ENCODE results near the gene ZNF668.

ZNF668 gene

DNA sequence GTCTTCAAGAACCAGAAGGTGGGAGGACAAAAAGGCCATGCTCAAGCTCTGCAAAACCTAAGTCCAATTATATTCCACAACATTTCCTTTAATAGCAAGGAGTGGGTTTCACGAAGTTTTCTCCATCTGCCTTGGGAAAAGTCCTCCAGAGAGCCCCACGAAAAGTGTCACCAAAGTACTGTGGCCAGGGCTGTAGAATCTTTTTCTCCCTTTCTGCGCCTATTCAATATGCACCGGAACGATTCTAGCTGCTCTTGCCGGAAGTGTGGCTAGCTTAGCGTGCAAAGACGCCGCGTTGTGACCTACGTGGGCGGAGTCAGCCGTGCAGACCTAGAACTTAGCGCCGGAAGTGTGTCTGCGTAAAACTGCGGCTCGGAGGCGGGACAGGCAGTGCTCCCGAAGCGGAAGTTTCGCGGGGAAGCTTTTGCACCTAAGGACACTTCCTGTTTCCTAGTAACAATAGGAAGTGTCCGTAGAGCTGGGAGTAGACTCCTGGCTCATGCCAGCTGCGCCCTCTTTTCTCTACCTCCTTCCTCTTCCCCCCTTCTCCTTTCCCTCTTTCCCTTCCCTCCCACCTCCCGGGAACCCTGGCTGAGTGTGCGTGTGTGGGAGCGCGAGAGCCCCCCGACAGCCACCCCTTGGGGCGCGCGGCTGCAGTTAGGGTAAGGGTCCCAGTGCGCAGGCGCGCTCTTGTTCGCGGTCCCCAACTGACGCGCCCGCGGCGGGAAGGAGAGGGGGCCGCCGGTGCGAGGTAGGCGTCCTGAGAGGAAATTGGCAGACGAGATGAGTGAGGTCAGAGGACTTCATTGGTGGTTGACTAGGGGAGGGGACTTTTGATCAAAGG is at the start of gene ZNF668, which contains the start of gene ZNF646:
Gene ZNF668 (minus strand): TSS at position 271 of the 844 bp plus-strand sequence. CDS start 9,781 bp downstream, outside the sequence.
Gene ZNF646 (plus strand): TSS at position 453 of the 844 bp plus-strand sequence. CDS start 1,903 bp downstream, outside the sequence.
- DNase-seq (ENCODE audit: low read depth): peak; percentile 99
- peak within 1 kb of the TSS; percentile 99 for H3K4me3 ChIP-seq (ENCODE audit: low read length)

DNA sequence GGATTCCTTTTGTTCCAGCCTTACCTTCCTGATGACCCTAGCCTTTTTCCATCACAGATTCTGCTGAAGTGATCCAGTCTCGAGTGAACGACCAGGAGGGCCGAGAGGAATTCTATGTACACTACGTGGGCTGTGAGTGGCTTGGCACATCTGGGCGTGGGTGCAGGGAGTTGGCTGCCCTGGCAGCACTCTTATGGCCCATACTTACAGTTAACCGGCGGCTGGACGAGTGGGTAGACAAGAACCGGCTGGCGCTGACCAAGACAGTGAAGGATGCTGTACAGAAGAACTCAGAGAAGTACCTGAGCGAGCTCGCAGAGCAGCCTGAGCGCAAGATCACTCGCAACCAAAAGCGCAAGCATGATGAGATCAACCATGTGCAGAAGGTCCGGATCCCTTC is 46.1 kb upstream of the ZNF668 start:
- H3K4me3 ChIP-seq (ENCODE audit: low read length): no peak overlapping the region
- TF ChIP-seq, protein P1, sequence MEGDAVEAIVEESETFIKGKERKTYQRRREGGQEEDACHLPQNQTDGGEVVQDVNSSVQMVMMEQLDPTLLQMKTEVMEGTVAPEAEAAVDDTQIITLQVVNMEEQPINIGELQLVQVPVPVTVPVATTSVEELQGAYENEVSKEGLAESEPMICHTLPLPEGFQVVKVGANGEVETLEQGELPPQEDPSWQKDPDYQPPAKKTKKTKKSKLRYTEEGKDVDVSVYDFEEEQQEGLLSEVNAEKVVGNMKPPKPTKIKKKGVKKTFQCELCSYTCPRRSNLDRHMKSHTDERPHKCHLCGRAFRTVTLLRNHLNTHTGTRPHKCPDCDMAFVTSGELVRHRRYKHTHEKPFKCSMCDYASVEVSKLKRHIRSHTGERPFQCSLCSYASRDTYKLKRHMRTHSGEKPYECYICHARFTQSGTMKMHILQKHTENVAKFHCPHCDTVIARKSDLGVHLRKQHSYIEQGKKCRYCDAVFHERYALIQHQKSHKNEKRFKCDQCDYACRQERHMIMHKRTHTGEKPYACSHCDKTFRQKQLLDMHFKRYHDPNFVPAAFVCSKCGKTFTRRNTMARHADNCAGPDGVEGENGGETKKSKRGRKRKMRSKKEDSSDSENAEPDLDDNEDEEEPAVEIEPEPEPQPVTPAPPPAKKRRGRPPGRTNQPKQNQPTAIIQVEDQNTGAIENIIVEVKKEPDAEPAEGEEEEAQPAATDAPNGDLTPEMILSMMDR (conservative IDR thresholded peaks at IDR 0.05; ENCODE audit: low read length): no peak
- DNase-seq (ENCODE audit: low read depth): no peak

More for the DNA sequence above, at the start of gene ZNF668, which contains the start of gene ZNF646:
- TF ChIP-seq, protein P1 (conservative IDR thresholded peaks at IDR 0.05; ENCODE audit: low read length): no peak

DNA sequence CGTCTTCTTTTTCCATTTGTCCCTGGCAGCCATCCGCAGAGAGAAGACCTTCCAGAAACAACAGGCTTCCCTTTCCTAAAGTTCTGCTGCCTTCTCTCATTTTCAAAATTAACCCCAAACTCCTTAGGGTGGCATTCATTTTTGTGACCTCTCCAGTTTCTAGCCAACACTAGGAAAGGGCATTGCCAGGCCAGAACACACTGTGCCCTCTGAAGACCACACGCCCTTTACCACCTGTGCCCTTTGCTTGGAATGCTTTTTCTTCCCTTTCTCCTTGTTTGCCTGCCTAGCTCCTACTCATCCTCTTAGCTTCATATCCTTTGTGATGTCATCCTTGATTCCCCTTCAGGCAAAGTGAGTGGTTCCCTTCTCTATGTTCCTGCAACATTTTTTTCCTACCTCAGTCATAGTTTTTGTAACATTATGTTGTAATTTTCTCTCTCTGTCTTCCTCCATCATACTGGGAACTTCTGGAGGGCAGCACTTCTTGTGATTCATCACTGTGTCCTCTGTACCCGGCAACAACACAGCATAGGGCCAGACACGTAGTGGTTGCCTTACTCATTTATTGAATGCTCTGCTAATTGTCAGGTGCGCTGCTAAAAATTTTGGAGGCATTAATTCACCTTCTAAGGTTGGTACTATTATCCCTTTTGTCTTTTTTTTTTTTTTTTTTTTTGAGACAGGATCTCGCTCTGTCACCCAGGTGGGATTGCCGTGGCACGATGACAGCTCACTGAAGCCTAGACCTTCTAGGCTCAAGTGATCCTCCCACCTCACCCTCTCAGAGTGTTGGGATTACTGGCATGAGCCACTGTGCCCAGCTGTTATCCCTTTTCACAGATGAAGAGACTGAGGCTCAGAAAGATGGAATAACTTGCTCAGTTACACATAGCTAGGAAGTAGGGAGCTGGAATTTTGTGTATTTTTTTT is 44.4 kb upstream of the ZNF668 start:
- TF ChIP-seq, protein P1 (conservative IDR thresholded peaks at IDR 0.05; ENCODE audit: low read length): no peak
- H3K4me3 ChIP-seq (ENCODE audit: low read length): peak overlapping the region; percentile 87
- peak; percentile 75 for DNase-seq (ENCODE audit: low read depth)

DNA sequence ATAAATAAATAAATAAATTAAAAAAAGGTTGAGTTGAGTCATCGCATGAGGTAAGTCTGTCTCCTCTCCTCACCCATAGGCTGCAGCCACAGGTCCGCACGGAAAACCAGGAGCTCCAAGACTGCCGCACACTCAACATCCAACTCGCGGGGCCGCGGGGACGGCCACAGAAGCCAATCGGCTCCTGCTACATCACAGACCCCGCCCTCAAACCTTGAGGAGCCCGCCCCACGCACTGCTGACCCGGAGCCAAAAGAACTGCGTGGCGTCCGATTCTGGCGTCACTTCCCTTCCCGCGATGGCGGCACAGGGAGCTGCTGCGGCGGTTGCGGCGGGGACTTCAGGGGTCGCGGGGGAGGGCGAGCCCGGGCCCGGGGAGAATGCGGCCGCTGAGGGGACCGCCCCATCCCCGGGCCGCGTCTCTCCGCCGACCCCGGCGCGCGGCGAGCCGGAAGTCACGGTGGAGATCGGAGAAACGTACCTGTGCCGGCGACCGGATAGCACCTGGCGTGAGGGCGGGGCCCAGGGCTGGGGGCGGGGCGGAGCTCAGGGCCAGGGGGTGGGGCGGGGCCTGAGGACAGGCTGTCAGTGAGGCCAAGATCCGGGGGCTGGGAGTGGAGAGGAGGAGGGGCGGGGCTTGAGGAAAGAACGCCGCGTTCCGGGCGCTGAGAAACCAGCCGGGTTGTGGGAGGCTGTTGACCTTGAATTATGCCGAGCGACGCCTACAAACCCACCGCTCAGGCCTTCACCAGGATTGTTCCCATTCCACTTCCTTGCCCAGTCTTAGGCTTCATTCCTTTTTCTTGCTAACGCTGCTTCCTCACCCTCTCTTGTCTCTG is 43.6 kb upstream of the ZNF668 start, which contains the start of gene KAT8:
Gene KAT8 (plus strand): TSS at position 281 of the 839 bp plus-strand sequence. CDS start 18 bp downstream, at position 299.
- TF ChIP-seq, protein P1 (conservative IDR thresholded peaks at IDR 0.05; ENCODE audit: low read length): no peak
- DNase-seq (ENCODE audit: low read depth): peak; percentile 96
- peak within 1 kb of the TSS; percentile 87 for H3K4me3 ChIP-seq (ENCODE audit: low read length)

DNA sequence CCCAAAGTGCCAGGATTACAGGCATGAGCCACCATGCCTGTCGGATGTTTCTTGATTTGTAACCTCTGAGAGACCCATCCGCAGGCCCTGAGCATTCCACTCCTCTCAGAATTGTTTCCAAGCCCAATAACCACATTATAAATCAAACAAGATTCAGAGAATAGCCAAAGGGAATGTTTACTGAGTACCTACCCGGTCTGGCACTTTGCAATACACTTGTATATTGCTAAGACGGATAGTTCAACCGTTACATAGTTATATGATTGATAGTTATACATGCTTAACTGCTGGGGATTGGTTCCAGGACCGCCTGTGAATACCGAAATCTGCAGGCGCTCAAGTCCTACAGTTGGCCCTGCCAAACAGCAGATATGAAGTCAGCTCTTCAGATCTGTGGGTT is 40.4 kb upstream of the ZNF668 start:
- TF ChIP-seq, protein P1 (conservative IDR thresholded peaks at IDR 0.05; ENCODE audit: low read length): no peak
- DNase-seq (ENCODE audit: low read depth): peak; percentile 35
- no peak overlapping the region for H3K4me3 ChIP-seq (ENCODE audit: low read length)
